Suprapubic skin (tissue), 4 donors: ENCODE measurements around the gene MAGEF1.

Experiments used
- CTCF ChIP-seq, 2 donors: fragments of 200-600 bp in 1 of 2; fragments of 450-650 bp in 1 of 2; sonication (generic) in 1 of 2; IDR thresholded peaks; one replicate each; pipeline ENCODE4 v1.5.1; 2016 to 2019; ENCODE audit warnings: antibody characterized with exemption in 2 of 2, mild to moderate bottlenecking in 1 of 2, moderate library complexity in 1 of 2
- EP300 ChIP-seq: sonication (generic); formaldehyde crosslinking; IDR thresholded peaks from one replicate; pipeline ENCODE4 v1.6.1; 2017; ENCODE audit warnings: antibody characterized with exemption
- POLR2A ChIP-seq, 2 donors: fragments of 450-650 bp; IDR thresholded peaks; one replicate each; pipeline ENCODE4 v1.6.1; 2017; ENCODE audit warnings: antibody characterized with exemption in 2 of 2, mild to moderate bottlenecking in 2 of 2, moderate library complexity in 2 of 2
- POLR2AphosphoS5 ChIP-seq, 3 donors: sonication (generic); formaldehyde crosslinking; IDR thresholded peaks; one replicate each; pipeline ENCODE4 v1.6.1; 2017; ENCODE audit warnings: antibody characterized with exemption in 3 of 3

DNA sequence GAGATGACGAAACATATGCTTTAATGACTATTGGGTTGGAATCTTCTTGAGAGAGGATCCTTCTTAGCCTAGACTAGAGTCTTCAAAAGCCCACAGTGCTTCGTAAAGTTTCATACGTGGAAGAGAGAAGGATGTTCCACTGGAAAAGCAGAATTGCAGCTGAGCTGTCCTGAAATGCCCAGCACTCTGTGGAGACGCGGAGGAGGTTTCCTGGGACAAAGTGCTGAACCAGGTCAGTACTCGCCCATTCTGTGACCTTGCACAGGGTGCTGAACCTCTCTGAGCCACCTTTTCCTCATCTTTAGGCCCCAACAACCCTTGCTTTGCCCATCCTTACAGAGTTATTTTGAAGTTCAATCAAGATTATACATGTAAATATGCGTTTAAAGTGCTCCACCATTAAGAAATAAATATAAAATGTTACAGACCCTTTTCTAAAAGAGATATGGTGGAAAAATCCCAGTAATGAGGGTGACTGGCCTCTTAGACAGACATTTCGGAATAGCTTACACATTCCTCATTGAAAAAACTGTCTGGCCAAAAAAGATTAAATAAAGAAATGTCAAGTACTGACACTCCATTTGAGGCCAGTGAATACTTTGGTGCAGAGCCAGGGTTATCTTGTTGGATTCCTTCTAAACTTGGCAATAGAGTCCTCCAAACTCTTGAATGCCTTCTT, 4.2 kb upstream of the MAGEF1 start:
- TF ChIP-seq CTCF (IDR thresholded peaks at IDR 0.05) (no peak), POLR2A (IDR thresholded peaks at IDR 0.05) (no peak), EP300 (no peak), POLR2AphosphoS5 (IDR thresholded peaks at IDR 0.05) (no peak)
